Testis (tissue), 3 donors: Measurements from ENCODE around the gene TRMT61B. TPM values are rescaled to one million over a fixed set of nuclear protein-coding genes. Genes with fewer than 3 reads are reported as not detected.

Experiments
- DNase-seq: peaks from one replicate; pipeline ENCODE4 v3.0.0-alpha.2; 2019
- H3K27ac ChIP-seq, 2 donors: fragments of 200-600 bp; sonication (generic); one replicate each; pipeline ENCODE4 v1.5.1; 2019
- H3K27me3 ChIP-seq: fragments of 200-600 bp; sonication (generic); one replicate; pipeline ENCODE4 v1.5.1; 2019
- H3K36me3 ChIP-seq: fragments of 200-600 bp; sonication (generic); one replicate; pipeline ENCODE4 v1.5.1; 2017; ENCODE audit warnings: low read depth; ENCODE audit errors: missing control alignments
- H3K4me1 ChIP-seq: fragments of 200-600 bp; sonication (generic); one replicate; pipeline ENCODE4 v1.5.1; 2019
- H3K4me3 ChIP-seq, 2 donors: fragments of 200-600 bp; sonication (generic); one replicate each; pipeline ENCODE4 v1.5.1; 2017 to 2019
- H3K9me3 ChIP-seq: fragments of 200-600 bp; sonication (generic); one replicate; pipeline ENCODE4 v1.5.1; 2017
- CTCF ChIP-seq, 3 experiments: fragments of 450-650 bp in 2 of 3; fragments of 200-600 bp in 1 of 3; sonication (generic) in 1 of 3; IDR thresholded peaks; one replicate each; pipeline ENCODE4 v1.5.1; 2016 to 2019; ENCODE audit warnings: antibody characterized with exemption in 3 of 3, mild to moderate bottlenecking in 2 of 3, moderate library complexity in 1 of 3
- POLR2A ChIP-seq: fragments of 450-650 bp; IDR thresholded peaks from one replicate; pipeline ENCODE4 v1.6.1; 2017; ENCODE audit warnings: antibody characterized with exemption, mild to moderate bottlenecking, moderate library complexity
- WGBS, 2 donors: methylation state at CpG; one replicate each; pipeline ENCODE4 v1.1.5; 2018; 5-methylcytosine and 5-hydroxymethylcytosine counted together
- intact Hi-C: fragments of 100-400 bp; cut with DNase I; formaldehyde crosslinking; loops from one replicate; pipeline ENCODE4 v1.15.1; 2023; ENCODE audit warnings: low total_unique reads
- polyA plus RNA-seq: library from polyadenylated mRNA; stranded (reverse); fragments of 350-450 nt; fragmentation: Illumina TruSeq; extraction: RNeasy Lipid Tissue Mini Kit (QIAGEN cat#74804); gene quantifications from one replicate; pipeline ENCODE4 v1.2.3, GENCODE V29; 2014; ENCODE audit warnings: low read depth, low replicate concordance; ENCODE audit not compliant: insufficient read depth
- total RNA-seq, 2 donors: library from RNA; depleted of rRNA; stranded (reverse); fragments of >200 nt; gene quantifications; one replicate each; pipeline ENCODE4 v1.2.3, GENCODE V29; 2016

TRMT61B gene
- total and polyA plus RNA-seq, 3 donors from 2014 or later, result 11.1 to 14.6 (median 13.4) TPM

GRCh38 chr2:28906821-28907220, 36.7 kb upstream of the TRMT61B start:
- H3K36me3 ChIP-seq, result no peaks in the 10 kb centered on the region
- intact Hi-C loops, result no loop called here

GRCh38 chr2:28906376-28906775, 36.3 kb upstream of the TRMT61B start:
- Histone ChIP-seq H3K4me1 (no peaks in the 10 kb centered on the region), H3K27me3 (no peaks in the 10 kb centered on the region), H3K4me3 (no peak overlapping the region), H3K36me3 (no peaks in the 10 kb centered on the region), H3K27ac (no peak overlapping the region), H3K9me3 (no peaks in the 10 kb centered on the region)
- DNase-seq, result no peak
- 96 to 97% methylated on average over 4 of the region's 4 CpGs for WGBS, 2 donors
- TF ChIP-seq CTCF (IDR thresholded peaks at IDR 0.05) (no peak), POLR2A (no peak)
- intact Hi-C loops, result no loop called here

More at GRCh38 chr2:28906821-28907220, 36.7 kb upstream of the TRMT61B start:
- Histone ChIP-seq H3K4me3 (no peak overlapping the region), H3K4me1 (no peaks in the 10 kb centered on the region), H3K9me3 (no peaks in the 10 kb centered on the region), H3K27ac (no peak overlapping the region), H3K27me3 (no peaks in the 10 kb centered on the region)
- TF ChIP-seq POLR2A, result no peak
- DNase-seq, result no peak
- WGBS, 2 donors, result 90 to 94% methylated on average over 2 of the region's 2 CpGs

- H3K4me3 ChIP-seq, result no peak overlapping the region
- H3K27ac ChIP-seq, result no peak overlapping the region
- H3K4me1 ChIP-seq, result no peaks in the 10 kb centered on the region
- no peaks in the 10 kb centered on the region for H3K9me3 ChIP-seq
- TF ChIP-seq CTCF (IDR thresholded peaks at IDR 0.05) (no peak), POLR2A (no peak)
- intact Hi-C loops, result no loop called here
- H3K27me3 ChIP-seq, result no peaks in the 10 kb centered on the region
- 95 to 98% methylated on average over 3 of the region's 3 CpGs for WGBS, 2 donors
- H3K36me3 ChIP-seq, result no peaks in the 10 kb centered on the region
- no peak for DNase-seq
Measured at GRCh38 chr2:28905533-28905932, 35.4 kb upstream of the TRMT61B start.

- no peaks in the 10 kb centered on the region for H3K4me1 ChIP-seq
- WGBS, 2 donors, result 47 to 85% methylated on average over 2 of the region's 2 CpGs
- DNase-seq, result no peak
- H3K4me3 ChIP-seq, result no peak overlapping the region
- no peak overlapping the region for H3K27ac ChIP-seq
- no peaks in the 10 kb centered on the region for H3K9me3 ChIP-seq
- H3K27me3 ChIP-seq, result no peaks in the 10 kb centered on the region
- intact Hi-C loops, result no loop called here
- TF ChIP-seq POLR2A (no peak), CTCF (IDR thresholded peaks at IDR 0.05) (no peak)
- H3K36me3 ChIP-seq, result no peaks in the 10 kb centered on the region
Measured at GRCh38 chr2:28904802-28905457, 34.8 kb upstream of the TRMT61B start.

- intact Hi-C loops, result no loop called here
- no peak for DNase-seq
- Histone ChIP-seq H3K27me3 (no peaks in the 10 kb centered on the region), H3K36me3 (no peaks in the 10 kb centered on the region), H3K27ac (no peak overlapping the region), H3K9me3 (no peaks in the 10 kb centered on the region), H3K4me1 (no peaks in the 10 kb centered on the region), H3K4me3 (no peak overlapping the region)
- 67 to 77% methylated on average over 2 of the region's 2 CpGs for WGBS, 2 donors
- TF ChIP-seq CTCF (IDR thresholded peaks at IDR 0.05), result no peak
- no peak for TF ChIP-seq POLR2A
Measured at GRCh38 chr2:28904295-28904694, 34.2 kb upstream of the TRMT61B start.
